ENCODE measurements around the gene SLC44A5.

- no peak for TF ChIP-seq CTCF (IDR thresholded peaks at IDR 0.05; ENCODE audit: borderline replicate concordance, extremely low read depth, low read length, poor library complexity, severe bottlenecking)
- TF ChIP-seq EZH2 (IDR thresholded peaks at IDR 0.05; ENCODE audit: borderline replicate concordance, low read depth, low read length, severe bottlenecking) = no peak
Measured at GRCh38 chr1:75559136-75559535, 51.8 kb downstream of the SLC44A5 start.
